Central memory CD8-positive, alpha-beta T cell (primary cell): ENCODE measurements around the gene MRGPRF.

ENCODE experiments used
- ATAC-seq: fragments of 150-1000 bp; cut with Tn5 transposase; replicated peaks from 2 replicates; pipeline ENCODE4 v1.10.0; 2022; ENCODE audit warnings: mild to moderate bottlenecking, moderate FRiP score, moderate number of reproducible peaks; ENCODE audit not compliant: poor library complexity, severe bottlenecking; ENCODE audit errors: extremely low read depth
- DNase-seq, 2 donors: peaks; one replicate each; pipeline ENCODE4 v3.0.0; 2021; ENCODE audit warnings: low spot score in 2 of 2
- H3K27ac Mint-ChIP-seq: one replicate; pipeline ENCODE4 v1.8.0; 2022; ENCODE audit warnings: low read depth, mild to moderate bottlenecking, moderate library complexity, mixed read lengths
- H3K27me3 Mint-ChIP-seq: one replicate; pipeline ENCODE4 v1.8.0; 2022; ENCODE audit warnings: mixed read lengths
- H3K36me3 Mint-ChIP-seq: one replicate; pipeline ENCODE4 v1.8.0; 2022; ENCODE audit warnings: mild to moderate bottlenecking, moderate library complexity, mixed read lengths; ENCODE audit not compliant: insufficient read depth
- H3K4me1 Mint-ChIP-seq: one replicate; pipeline ENCODE4 v1.8.0; 2022; ENCODE audit warnings: mixed read lengths
- H3K4me3 Mint-ChIP-seq: one replicate; pipeline ENCODE4 v1.8.0; 2022; ENCODE audit warnings: mild to moderate bottlenecking, moderate library complexity, mixed read lengths
- H3K9me3 Mint-ChIP-seq: one replicate; pipeline ENCODE4 v1.8.0; 2022; ENCODE audit warnings: mixed read lengths

MRGPRF gene

GRCh38 chr11:69009441-69010211 lies 3.4 kb downstream of the MRGPRF start:
- Mint-ChIP-seq H3K9me3 (no peaks in the 10 kb centered on the region), H3K27me3 (peaks cover 46% of the 10 kb centered on the region), H3K4me1 (no peaks in the 10 kb centered on the region), H3K36me3 (no peaks in the 10 kb centered on the region), H3K27ac (no peak overlapping the region), H3K4me3 (no peak overlapping the region)
- DNase-seq: no peak
- ATAC-seq: no peak

GRCh38 chr11:69008737-69009440 lies 4.2 kb downstream of the MRGPRF start:
- peaks cover 46% of the 10 kb centered on the region for H3K27me3 Mint-ChIP-seq
- H3K9me3 Mint-ChIP-seq: no peaks in the 10 kb centered on the region
- H3K27ac Mint-ChIP-seq: no peak overlapping the region
- H3K36me3 Mint-ChIP-seq: no peaks in the 10 kb centered on the region
- ATAC-seq (no peak), DNase-seq (no peak)
- no peaks in the 10 kb centered on the region for H3K4me1 Mint-ChIP-seq
- no peak overlapping the region for H3K4me3 Mint-ChIP-seq

DNA sequence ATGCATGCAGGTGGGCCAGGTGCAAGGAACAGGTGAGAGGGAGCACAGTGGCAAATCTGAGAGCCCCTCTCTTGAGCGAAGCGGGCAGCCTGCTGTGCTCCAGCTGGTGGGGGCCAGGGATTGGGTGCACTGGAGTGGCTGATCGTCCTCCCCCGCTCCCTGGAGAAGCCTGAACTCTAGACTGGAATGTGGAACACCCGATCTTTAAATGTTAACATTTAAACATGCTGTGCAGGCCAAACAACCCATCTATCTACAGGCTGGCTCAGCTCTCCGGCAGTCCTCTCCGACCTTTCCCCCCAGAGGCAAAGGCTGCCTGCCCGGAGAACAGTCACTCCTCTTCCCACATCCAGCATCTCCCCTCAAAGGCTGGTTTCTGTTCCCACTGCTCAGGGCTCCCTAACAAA lies 5.1 kb downstream of the MRGPRF start:
- no peak for DNase-seq
- Mint-ChIP-seq H3K36me3 (no peaks in the 10 kb centered on the region), H3K9me3 (no peaks in the 10 kb centered on the region), H3K4me1 (no peaks in the 10 kb centered on the region), H3K4me3 (no peak overlapping the region), H3K27ac (no peak overlapping the region), H3K27me3 (peaks cover 46% of the 10 kb centered on the region)
- ATAC-seq: no peak

DNA sequence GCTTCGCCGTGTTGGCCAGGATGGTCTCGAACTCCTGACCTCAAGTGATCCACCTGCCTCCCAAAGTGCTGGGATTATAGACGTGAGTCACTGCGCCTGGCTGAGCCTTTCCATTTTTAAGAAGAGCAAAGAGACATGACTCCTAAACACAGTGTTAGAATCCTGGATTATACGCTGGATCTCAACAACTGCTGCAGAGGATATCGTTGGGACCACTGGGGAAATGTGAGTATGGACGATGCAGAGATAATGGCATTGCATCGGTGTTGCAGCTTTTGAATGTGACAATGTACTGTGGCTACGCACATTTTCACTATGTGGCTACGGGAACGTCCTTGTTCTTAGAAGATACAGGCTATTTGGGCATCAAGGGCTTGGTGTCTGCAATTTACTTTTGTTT lies 6.2 kb downstream of the MRGPRF start:
- ATAC-seq: no peak
- DNase-seq: no peak
- no peak overlapping the region for H3K4me3 Mint-ChIP-seq
- H3K36me3 Mint-ChIP-seq: no peaks in the 10 kb centered on the region
- H3K4me1 Mint-ChIP-seq: no peaks in the 10 kb centered on the region
- peaks cover 37% of the 10 kb centered on the region for H3K27me3 Mint-ChIP-seq
- H3K27ac Mint-ChIP-seq: no peak overlapping the region
- no peaks in the 10 kb centered on the region for H3K9me3 Mint-ChIP-seq

DNA sequence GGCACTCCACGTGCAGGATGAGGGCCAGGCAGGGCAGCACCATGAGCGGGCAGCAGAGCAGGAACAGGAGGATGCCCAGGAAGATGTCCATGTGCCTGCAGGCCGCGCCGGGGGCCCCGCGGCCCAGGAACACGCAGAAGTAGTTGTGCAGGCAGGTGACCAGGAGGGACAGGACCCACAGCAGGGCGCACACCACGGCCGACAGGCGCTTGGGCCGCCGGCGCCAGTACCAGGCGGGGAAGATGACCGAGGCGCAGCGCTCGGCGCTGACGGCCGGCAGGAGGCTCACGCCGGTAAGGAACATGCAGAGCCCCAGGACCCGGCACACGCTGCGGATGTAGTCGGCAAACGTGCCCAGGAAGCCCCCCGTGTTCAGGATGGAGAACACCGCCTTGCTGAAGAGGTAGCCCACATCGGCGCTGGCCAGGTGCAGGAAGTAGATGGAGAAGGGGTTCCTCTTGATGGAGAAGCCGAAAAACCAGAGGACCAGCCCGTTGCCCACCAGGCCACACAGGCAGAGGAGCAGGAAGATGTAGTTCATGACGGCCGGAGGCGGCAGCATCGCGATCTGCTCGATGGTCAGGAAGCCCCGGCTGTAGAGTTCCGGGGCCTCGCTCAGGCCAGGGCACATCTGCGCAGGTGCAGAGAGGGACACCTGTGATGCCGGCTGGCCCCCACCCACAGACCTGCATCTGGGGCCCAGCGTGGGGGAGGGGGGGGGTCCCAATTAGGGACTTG lies 7.2 kb downstream of the MRGPRF start:
- no peak for DNase-seq
- Mint-ChIP-seq H3K4me1 (no peaks in the 10 kb centered on the region), H3K4me3 (no peak overlapping the region), H3K9me3 (no peaks in the 10 kb centered on the region), H3K27ac (no peak overlapping the region), H3K36me3 (no peaks in the 10 kb centered on the region), H3K27me3 (peaks cover 30% of the 10 kb centered on the region)
- ATAC-seq: no peak

- Mint-ChIP-seq H3K36me3 (no peaks in the 10 kb centered on the region), H3K27me3 (peaks cover 27% of the 10 kb centered on the region), H3K4me3 (no peak overlapping the region), H3K9me3 (no peaks in the 10 kb centered on the region), H3K27ac (no peak overlapping the region), H3K4me1 (no peaks in the 10 kb centered on the region)
- no peak for DNase-seq
- ATAC-seq: no peak
Observed at GRCh38 chr11:69005183-69005630, 7.8 kb downstream of the MRGPRF start.

DNA sequence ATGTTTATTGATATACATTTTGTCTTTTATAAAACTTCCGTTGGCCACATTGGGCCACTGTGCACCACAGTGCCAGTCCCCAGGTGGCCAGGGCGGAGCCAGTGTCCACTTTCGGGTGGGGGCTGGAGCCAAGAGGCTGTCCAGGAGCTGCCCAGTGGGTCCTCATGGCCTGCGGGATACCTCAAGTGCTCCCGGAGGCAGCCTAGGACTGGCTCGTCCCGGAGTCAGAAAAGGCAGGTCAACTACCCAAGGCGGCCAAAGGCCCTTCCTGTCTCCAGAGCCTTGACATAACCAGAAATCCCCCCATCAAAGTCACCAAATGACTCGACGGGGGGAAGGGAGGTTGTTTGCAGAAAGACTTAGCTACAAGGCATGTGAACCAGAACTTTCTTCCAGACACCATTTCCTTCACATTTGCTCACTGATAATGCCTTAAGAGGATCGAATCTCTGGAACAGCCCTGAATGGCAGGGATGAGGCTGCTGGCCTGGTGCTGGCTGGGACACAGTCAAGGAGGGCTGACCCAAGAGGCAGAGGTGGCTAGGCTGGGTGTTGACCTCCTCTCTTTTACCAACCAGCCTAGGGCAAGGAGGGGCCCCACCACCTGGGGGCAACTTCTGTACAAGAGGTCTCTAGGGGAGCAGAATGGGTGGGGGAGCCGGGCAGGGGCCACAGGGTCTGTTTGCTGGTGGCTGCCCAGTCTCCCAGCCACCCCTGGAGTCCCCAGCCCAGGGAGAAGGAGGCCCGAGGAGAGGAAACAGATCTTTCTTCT lies 8.4 kb downstream of the MRGPRF start:
- Mint-ChIP-seq H3K9me3 (no peaks in the 10 kb centered on the region), H3K4me1 (no peaks in the 10 kb centered on the region), H3K27me3 (peaks cover 22% of the 10 kb centered on the region), H3K36me3 (no peaks in the 10 kb centered on the region), H3K4me3 (no peak overlapping the region), H3K27ac (no peak overlapping the region)
- ATAC-seq (no peak), DNase-seq (no peak)

GRCh38 chr11:69003866-69004367 lies 9.1 kb downstream of the MRGPRF start:
- peaks cover 23% of the 10 kb centered on the region for H3K27me3 Mint-ChIP-seq
- DNase-seq: no peak
- H3K4me3 Mint-ChIP-seq: no peak overlapping the region
- ATAC-seq: no peak
- H3K36me3 Mint-ChIP-seq: no peaks in the 10 kb centered on the region
- H3K4me1 Mint-ChIP-seq: no peaks in the 10 kb centered on the region
- no peaks in the 10 kb centered on the region for H3K9me3 Mint-ChIP-seq
- H3K27ac Mint-ChIP-seq: no peak overlapping the region

- ATAC-seq (no peak), DNase-seq (no peak)
- H3K4me1 Mint-ChIP-seq: no peaks in the 10 kb centered on the region
- no peak overlapping the region for H3K4me3 Mint-ChIP-seq
- no peaks in the 10 kb centered on the region for H3K9me3 Mint-ChIP-seq
- H3K27ac Mint-ChIP-seq: no peak overlapping the region
- H3K27me3 Mint-ChIP-seq: peaks cover 24% of the 10 kb centered on the region
- no peaks in the 10 kb centered on the region for H3K36me3 Mint-ChIP-seq
Observed at GRCh38 chr11:69003301-69003865, 9.7 kb downstream of the MRGPRF start.

- H3K4me1 Mint-ChIP-seq: no peaks in the 10 kb centered on the region
- no peaks in the 10 kb centered on the region for H3K36me3 Mint-ChIP-seq
- H3K27ac Mint-ChIP-seq: no peak overlapping the region
- H3K9me3 Mint-ChIP-seq: no peaks in the 10 kb centered on the region
- DNase-seq: no peak
- ATAC-seq: no peak
- H3K27me3 Mint-ChIP-seq: peaks cover 25% of the 10 kb centered on the region
- H3K4me3 Mint-ChIP-seq: no peak overlapping the region
Observed at GRCh38 chr11:69002570-69003231, 10.3 kb downstream of the MRGPRF start.

GRCh38 chr11:69002110-69002569 lies 10.9 kb downstream of the MRGPRF start:
- no peaks in the 10 kb centered on the region for H3K9me3 Mint-ChIP-seq
- DNase-seq: no peak

More at GRCh38 chr11:69002110-69002569, 10.9 kb downstream of the MRGPRF start:
- Mint-ChIP-seq H3K4me1 (no peaks in the 10 kb centered on the region), H3K36me3 (no peaks in the 10 kb centered on the region), H3K27me3 (peaks cover 30% of the 10 kb centered on the region), H3K4me3 (no peak overlapping the region), H3K27ac (no peak overlapping the region)
- no peak for ATAC-seq
